Keratinocyte (primary cell): ENCODE results near the gene FOXM1.

ENCODE experiments used
- CTCF ChIP-seq, 3 experiments: IDR thresholded peaks in 1 of 3; conservative IDR thresholded peaks in 1 of 3; optimal IDR thresholded peaks in 1 of 3; 2 replicates in 2 of 3; 3 replicates in 1 of 3; pipeline versions ENCODE3 to v1.5.1; 2011; ENCODE audit warnings: low read length in 3 of 3, mild to moderate bottlenecking in 3 of 3, moderate library complexity in 2 of 3, control low read depth in 1 of 3, inconsistent platforms in 1 of 3; ENCODE audit not compliant: insufficient read depth in 2 of 3; ENCODE audit errors: extremely low read depth in 1 of 3
- EZH2 ChIP-seq: IDR thresholded peaks from one replicate; pipeline ENCODE4 v1.6.1; 2012; ENCODE audit warnings: inconsistent platforms, mild to moderate bottlenecking, low read length, moderate library complexity

- no peak for TF ChIP-seq CTCF (optimal IDR thresholded peaks at IDR 0.05 in 1 of 3, IDR thresholded peaks at IDR 0.05 in 1 of 3, conservative IDR thresholded peaks at IDR 0.05 in 1 of 3; ENCODE audit: extremely low read depth in 1 of 3, insufficient read depth in 2 of 3, low read length in 3 of 3)
- no peak for TF ChIP-seq EZH2
Observed at GRCh38 chr12:2862876-2863275, 14.1 kb downstream of the FOXM1 start.
